Measurements from ENCODE around the gene PLCH1. TPM values are rescaled to one million over a fixed set of nuclear protein-coding genes. Genes with fewer than 3 reads are reported as not detected.

The PLCH1 gene
- polyA plus RNA-seq, 1 donor (not counting 4 experiments of a cell fraction or from before 2014, with no cell fraction given), result 0.05 TPM

GRCh38 chr3:155423526-155424322 lies 321.1 kb downstream of the PLCH1 start:
- dilution Hi-C loops (cut with MboI; ENCODE audit: extremely low pct_ligation_motif_present, low sequenced_read_pairs), result no loop called here

GRCh38 chr3:155420881-155421486 lies 323.9 kb downstream of the PLCH1 start:
- dilution Hi-C loops (cut with MboI; ENCODE audit: extremely low pct_ligation_motif_present, low sequenced_read_pairs), result no loop called here
- Histone ChIP-seq H3K79me2 (ENCODE audit: control insufficient read depth, insufficient read depth, low read length) (no peaks in the 10 kb centered on the region), H4K20me1 (ENCODE audit: control insufficient read depth, extremely low read depth, insufficient read depth, low read length) (no peaks in the 10 kb centered on the region), H3K27ac (ENCODE audit: control insufficient read depth, insufficient read depth, low read length) (no peak overlapping the region), H3K9me3 (ENCODE audit: control insufficient read depth, low read depth, low read length) (peaks cover 1% of the 10 kb centered on the region), H3K36me3 (ENCODE audit: control insufficient read depth in 2 of 2, extremely low read depth in 1 of 2, insufficient read depth in 2 of 2, low read length in 2 of 2) (no peaks in the 10 kb centered on the region), H3K27me3 (ENCODE audit: control insufficient read depth, extremely low read depth, insufficient read depth, low read length) (no peaks in the 10 kb centered on the region), H3K4me2 (ENCODE audit: control insufficient read depth, extremely low read depth, insufficient read depth, low read depth, low read length) (no peak overlapping the region), H3K4me3 (ENCODE audit: control insufficient read depth in 2 of 3, extremely low read depth in 1 of 3, insufficient read depth in 2 of 3, low read depth in 1 of 3, low read length in 3 of 3) (no peak overlapping the region), H3K9ac (ENCODE audit: control insufficient read depth, extremely low read depth, insufficient read depth, low read length) (no peak overlapping the region), H2AFZ (ENCODE audit: control insufficient read depth, low read length) (no peak overlapping the region), H3K4me1 (ENCODE audit: control insufficient read depth, extremely low read depth, insufficient read depth, low read length) (peaks cover 24% of the 10 kb centered on the region), H3K9me1 (ENCODE audit: control insufficient read depth, extremely low read depth, insufficient read depth, low read length) (no peaks in the 10 kb centered on the region)
- FAIRE-seq (no peak), DNase-seq (ENCODE audit: low read depth, low spot score) (no peak)
- TF ChIP-seq CTCF (optimal IDR thresholded peaks at IDR 0.05 in 1 of 3, IDR thresholded peaks at IDR 0.05 in 1 of 3, conservative IDR thresholded peaks at IDR 0.05 in 1 of 3; ENCODE audit: extremely low read depth in 1 of 3, insufficient read depth in 2 of 3, low read length in 3 of 3) (no peak), EZH2 (IDR thresholded peaks at IDR 0.05; ENCODE audit: low read length) (no peak)

More at GRCh38 chr3:155423526-155424322, 321.1 kb downstream of the PLCH1 start:
- H3K27me3 ChIP-seq (ENCODE audit: control insufficient read depth, extremely low read depth, insufficient read depth, low read length), result no peaks in the 10 kb centered on the region
- H3K9me3 ChIP-seq (ENCODE audit: control insufficient read depth, low read depth, low read length), result peaks cover 1% of the 10 kb centered on the region
- peaks cover 10% of the 10 kb centered on the region for H3K4me1 ChIP-seq (ENCODE audit: control insufficient read depth, extremely low read depth, insufficient read depth, low read length)
- H3K36me3 ChIP-seq (ENCODE audit: control insufficient read depth in 2 of 2, extremely low read depth in 1 of 2, insufficient read depth in 2 of 2, low read length in 2 of 2), result no peaks in the 10 kb centered on the region
- no peak overlapping the region for H3K9ac ChIP-seq (ENCODE audit: control insufficient read depth, extremely low read depth, insufficient read depth, low read length)
- TF ChIP-seq CTCF (optimal IDR thresholded peaks at IDR 0.05 in 1 of 3, IDR thresholded peaks at IDR 0.05 in 1 of 3, conservative IDR thresholded peaks at IDR 0.05 in 1 of 3; ENCODE audit: extremely low read depth in 1 of 3, insufficient read depth in 2 of 3, low read length in 3 of 3), result no peak
- TF ChIP-seq EZH2 (IDR thresholded peaks at IDR 0.05; ENCODE audit: low read length), result no peak
- no peak overlapping the region for H2AFZ ChIP-seq (ENCODE audit: control insufficient read depth, low read length)
- no peak overlapping the region for H3K4me2 ChIP-seq (ENCODE audit: control insufficient read depth, extremely low read depth, insufficient read depth, low read depth, low read length)
- no peak overlapping the region for H3K4me3 ChIP-seq (ENCODE audit: control insufficient read depth in 2 of 3, extremely low read depth in 1 of 3, insufficient read depth in 2 of 3, low read depth in 1 of 3, low read length in 3 of 3)
- H4K20me1 ChIP-seq (ENCODE audit: control insufficient read depth, extremely low read depth, insufficient read depth, low read length), result no peaks in the 10 kb centered on the region
- H3K9me1 ChIP-seq (ENCODE audit: control insufficient read depth, extremely low read depth, insufficient read depth, low read length), result no peaks in the 10 kb centered on the region
- FAIRE-seq (no peak), DNase-seq (ENCODE audit: low read depth, low spot score) (no peak)
- H3K27ac ChIP-seq (ENCODE audit: control insufficient read depth, insufficient read depth, low read length), result no peak overlapping the region
- no peaks in the 10 kb centered on the region for H3K79me2 ChIP-seq (ENCODE audit: control insufficient read depth, insufficient read depth, low read length)
